ENCODE results near the gene PRKCH. TPM values are rescaled to one million over a fixed set of nuclear protein-coding genes. Genes with fewer than 3 reads are reported as not detected.

Gene PRKCH
- total and polyA plus RNA-seq, 2 donors (not counting 3 experiments of a cell fraction or from before 2014, with no cell fraction given) = 97.7 to 103 TPM

- BruUV-seq (replicated peaks) = TSS peak; percentile 38
- dilution Hi-C loops (cut with MboI; ENCODE audit: extremely low pct_ligation_motif_present, low sequenced_read_pairs) = loop anchor here (25.0 kb wide), 2 partner anchors 184 to 266 kb away; partner anchors contain the start of gene TMEM30B
- intact Hi-C loops (cut with micrococcal nuclease) = no loop called here
- no peak for TF ChIP-seq MYC (IDR thresholded peaks at IDR 0.05; ENCODE audit: low read depth, low read length)
- no peak for TF ChIP-seq CTCF (IDR thresholded peaks at IDR 0.05; ENCODE audit: extremely low read depth in 1 of 2, insufficient read depth in 1 of 2, low read depth in 1 of 2, low read length in 2 of 2)
- TF ChIP-seq JUN (IDR thresholded peaks at IDR 0.05; ENCODE audit: borderline replicate concordance, insufficient read depth, insufficient read length, low read depth) = no peak
- no peak for TF ChIP-seq POLR2A (IDR thresholded peaks at IDR 0.05; ENCODE audit: low read depth, low read length)
- no peak for TF ChIP-seq MAX (IDR thresholded peaks at IDR 0.05; ENCODE audit: insufficient read depth, insufficient read length)
- TF ChIP-seq POLR2AphosphoS5 (IDR thresholded peaks at IDR 0.05; ENCODE audit: insufficient read depth, low read depth, low read length) = no peak
- TF ChIP-seq EZH2 (IDR thresholded peaks at IDR 0.05; ENCODE audit: borderline replicate concordance, low read depth, low read length, severe bottlenecking) = no peak
- H4K20me1 ChIP-seq (replicated peaks; ENCODE audit: control insufficient read depth, extremely low read depth, insufficient read depth, low read length) = no peaks in the 10 kb centered on the region
- no peaks in the 10 kb centered on the region for H3K36me3 ChIP-seq (ENCODE audit: control insufficient read depth in 2 of 2, extremely low read depth in 1 of 2, insufficient read depth in 2 of 2, low read length in 2 of 2)
- no peak for DNase-seq (ENCODE audit: low read depth, low spot score)
- peaks cover 54% of the 10 kb centered on the region for H3K4me1 ChIP-seq (ENCODE audit: control insufficient read depth, extremely low read depth, insufficient read depth, low read length)
- peak overlapping the region; percentile 79 for H3K9ac ChIP-seq (replicated peaks; ENCODE audit: extremely low read depth, insufficient read depth, low read length)
- no peaks in the 10 kb centered on the region for H3K9me1 ChIP-seq (replicated peaks; ENCODE audit: control insufficient read depth, extremely low read depth, insufficient read depth, low read length)
- no peaks in the 10 kb centered on the region for H3K9me3 ChIP-seq (replicated peaks; ENCODE audit: control insufficient read depth, insufficient read depth, low read length)
- no peak overlapping the region for H2AFZ ChIP-seq (ENCODE audit: low read depth, low read length)
- CTCF ChIA-PET = interaction anchor here (0.7 to 4.7 kb wide), 20 partner anchors 9 to 656 kb away, joined by 3 to 42 read pairs (median 5); partner anchors contain the start of genes PRKCH and SNAPC1
- H3K27ac ChIP-seq (ENCODE audit: insufficient read depth, low read depth, low read length) = peak overlapping the region; percentile 90
- peak overlapping the region; percentile 85 for H3K4me2 ChIP-seq (ENCODE audit: insufficient read depth, low read length)
- H3K27me3 ChIP-seq (ENCODE audit: control insufficient read depth in 2 of 2, insufficient read depth in 2 of 2, low read length in 2 of 2) = no peaks in the 10 kb centered on the region
- no peak overlapping the region for H3K4me3 ChIP-seq (replicated peaks in 1 of 3; ENCODE audit: insufficient read depth in 1 of 3, low read depth in 1 of 3, low read length in 3 of 3)
- FAIRE-seq = no peak
- H3K79me2 ChIP-seq (ENCODE audit: control insufficient read depth, insufficient read depth, low read length) = peaks cover 17% of the 10 kb centered on the region
- POLR2A ChIA-PET = interaction anchor here (2.1 kb wide), 1 partner anchor 291 kb away, joined by 6 read pairs; the partner anchor contains the start of gene SNAPC1
Observed at GRCh38 chr14:61470961-61471293, 149.5 kb downstream of the PRKCH start.
